PC-9 (cell line): ENCODE results near the gene GLT1D1. TPM values are rescaled to one million over a fixed set of nuclear protein-coding genes. Genes with fewer than 3 reads are reported as not detected.

Source experiments
- BruUV-seq: library from RNA; stranded (reverse); fragments of 400-500 nt; replicated peaks from 2 replicates; lab custom pipeline; 2021; lab: Mats Ljungman, UMichigan
- CTCF ChIA-PET: fragments of 300-600 bp; sonication (Branson Sonifier 250); formaldehyde crosslinking; loops from one replicate; lab custom pipeline; 2022; ENCODE audit warnings: antibody characterized with exemption; lab: Charles Lee
- POLR2A ChIA-PET: fragments of 300-600 bp; sonication (Branson Sonifier 250); formaldehyde crosslinking; loops from one replicate; lab custom pipeline; 2022; ENCODE audit warnings: antibody characterized with exemption; ENCODE audit not compliant: unreplicated experiment; lab: Charles Lee
- DNase-seq, 2 experiments: peaks; one replicate each; pipeline versions ENCODE4 v3.0.0 to v3.0.0-alpha.2; 2015 to 2022; ENCODE audit warnings: mixed read lengths in 1 of 2
- H2AFZ ChIP-seq: fragments of 200-600 bp; sonication (generic); 2 replicates; pipeline ENCODE4 v1.8.1; 2017; ENCODE audit warnings: antibody characterized with exemption
- H3F3A ChIP-seq: fragments of 200-600 bp; sonication (generic); 2 replicates; pipeline ENCODE4 v1.8.1; 2017; ENCODE audit warnings: antibody characterized with exemption, mild to moderate bottlenecking, low read depth; ENCODE audit not compliant: insufficient read depth
- H3K27ac ChIP-seq: fragments of 200-600 bp; sonication (generic); 2 replicates; pipeline ENCODE4 v1.6.1; 2016; ENCODE audit warnings: mixed run types
- H3K27me3 ChIP-seq: fragments of 200-600 bp; sonication (generic); 2 replicates; pipeline ENCODE4 v1.6.1; 2016; ENCODE audit warnings: low read depth, mixed run types; ENCODE audit not compliant: insufficient read depth
- H3K36me3 ChIP-seq: fragments of 200-600 bp; sonication (generic); 2 replicates; pipeline ENCODE4 v1.6.1; 2016; ENCODE audit warnings: low read depth, mixed run types
- H3K4me1 ChIP-seq: fragments of 200-600 bp; sonication (generic); replicated peaks from 2 replicates; pipeline ENCODE4 v1.6.1; 2016; ENCODE audit warnings: mixed run types; ENCODE audit not compliant: insufficient read depth
- H3K4me2 ChIP-seq: fragments of 200-600 bp; sonication (generic); 2 replicates; pipeline ENCODE4 v1.6.1; 2017; ENCODE audit warnings: mixed run types
- H3K4me3 ChIP-seq: fragments of 200-600 bp; sonication (generic); 2 replicates; pipeline ENCODE4 v1.6.1; 2016; ENCODE audit warnings: mixed run types
- H3K79me2 ChIP-seq: fragments of 200-600 bp; sonication (generic); 2 replicates; pipeline ENCODE4 v1.6.1; 2017; ENCODE audit warnings: low read depth, mixed run types
- H3K9me2 ChIP-seq: fragments of 200-600 bp; sonication (generic); 2 replicates; pipeline ENCODE4 v1.8.1; 2017; ENCODE audit warnings: mild to moderate bottlenecking; ENCODE audit not compliant: insufficient read depth
- H3K9me3 ChIP-seq: fragments of 200-600 bp; sonication (generic); 2 replicates; pipeline ENCODE4 v1.8.1; 2016; ENCODE audit warnings: low read depth; ENCODE audit not compliant: insufficient read depth
- H4K20me1 ChIP-seq: fragments of 200-600 bp; sonication (generic); 2 replicates; pipeline ENCODE4 v1.8.1; 2017; ENCODE audit not compliant: insufficient read depth
- EZH2 ChIP-seq: fragments of 200-600 bp; sonication (generic); IDR thresholded peaks from 2 replicates; pipeline ENCODE4 v1.8.0; 2017; ENCODE audit warnings: antibody characterized with exemption, low read depth
- intact Hi-C: fragments of 100-400 bp; cut with micrococcal nuclease; formaldehyde crosslinking; loops from one replicate; pipeline ENCODE4 v1.10.0; 2022; ENCODE audit not compliant: unreplicated experiment
- total RNA-seq: library from RNA; stranded (reverse); gene quantifications from 2 replicates; pipeline ENCODE4 v1.2.3, GENCODE V29; 2021
- TF ChIP-seq, protein P1 (sequence below): fragments of 200-600 bp; sonication (generic); conservative IDR thresholded peaks from 2 replicates; pipeline ENCODE4 v1.6.1; 2017; ENCODE audit warnings: mixed run types, antibody characterized with exemption, mild to moderate bottlenecking, moderate library complexity

GLT1D1 gene
- total RNA-seq, 1 experiment from 2014 or later: not detected

GRCh38 chr12:128816643-128816920 lies 36.7 kb upstream of the GLT1D1 start:
- H3K4me1 ChIP-seq: no peaks in the 10 kb centered on the region
- H3K4me2 ChIP-seq: no peak overlapping the region
- intact Hi-C loops: no loop called here
- H3F3A ChIP-seq: no peaks in the 10 kb centered on the region
- DNase-seq: no peak
- no peak overlapping the region for H3K4me3 ChIP-seq
- ChIA-PET POLR2A (no interaction called here), CTCF (no interaction called here)
- no peaks in the 10 kb centered on the region for H3K27me3 ChIP-seq
- peaks cover 32% of the 10 kb centered on the region for H4K20me1 ChIP-seq
- H3K9me2 ChIP-seq: no peaks in the 10 kb centered on the region
- BruUV-seq: no TSS peak
- H3K27ac ChIP-seq: no peak overlapping the region
- TF ChIP-seq, protein P1, sequence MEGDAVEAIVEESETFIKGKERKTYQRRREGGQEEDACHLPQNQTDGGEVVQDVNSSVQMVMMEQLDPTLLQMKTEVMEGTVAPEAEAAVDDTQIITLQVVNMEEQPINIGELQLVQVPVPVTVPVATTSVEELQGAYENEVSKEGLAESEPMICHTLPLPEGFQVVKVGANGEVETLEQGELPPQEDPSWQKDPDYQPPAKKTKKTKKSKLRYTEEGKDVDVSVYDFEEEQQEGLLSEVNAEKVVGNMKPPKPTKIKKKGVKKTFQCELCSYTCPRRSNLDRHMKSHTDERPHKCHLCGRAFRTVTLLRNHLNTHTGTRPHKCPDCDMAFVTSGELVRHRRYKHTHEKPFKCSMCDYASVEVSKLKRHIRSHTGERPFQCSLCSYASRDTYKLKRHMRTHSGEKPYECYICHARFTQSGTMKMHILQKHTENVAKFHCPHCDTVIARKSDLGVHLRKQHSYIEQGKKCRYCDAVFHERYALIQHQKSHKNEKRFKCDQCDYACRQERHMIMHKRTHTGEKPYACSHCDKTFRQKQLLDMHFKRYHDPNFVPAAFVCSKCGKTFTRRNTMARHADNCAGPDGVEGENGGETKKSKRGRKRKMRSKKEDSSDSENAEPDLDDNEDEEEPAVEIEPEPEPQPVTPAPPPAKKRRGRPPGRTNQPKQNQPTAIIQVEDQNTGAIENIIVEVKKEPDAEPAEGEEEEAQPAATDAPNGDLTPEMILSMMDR: no peak
- TF ChIP-seq EZH2: no peak
- H3K9me3 ChIP-seq: no peaks in the 10 kb centered on the region
- H3K79me2 ChIP-seq: peaks cover 62% of the 10 kb centered on the region
- H3K36me3 ChIP-seq: no peaks in the 10 kb centered on the region
- H2AFZ ChIP-seq: no peak overlapping the region

DNA sequence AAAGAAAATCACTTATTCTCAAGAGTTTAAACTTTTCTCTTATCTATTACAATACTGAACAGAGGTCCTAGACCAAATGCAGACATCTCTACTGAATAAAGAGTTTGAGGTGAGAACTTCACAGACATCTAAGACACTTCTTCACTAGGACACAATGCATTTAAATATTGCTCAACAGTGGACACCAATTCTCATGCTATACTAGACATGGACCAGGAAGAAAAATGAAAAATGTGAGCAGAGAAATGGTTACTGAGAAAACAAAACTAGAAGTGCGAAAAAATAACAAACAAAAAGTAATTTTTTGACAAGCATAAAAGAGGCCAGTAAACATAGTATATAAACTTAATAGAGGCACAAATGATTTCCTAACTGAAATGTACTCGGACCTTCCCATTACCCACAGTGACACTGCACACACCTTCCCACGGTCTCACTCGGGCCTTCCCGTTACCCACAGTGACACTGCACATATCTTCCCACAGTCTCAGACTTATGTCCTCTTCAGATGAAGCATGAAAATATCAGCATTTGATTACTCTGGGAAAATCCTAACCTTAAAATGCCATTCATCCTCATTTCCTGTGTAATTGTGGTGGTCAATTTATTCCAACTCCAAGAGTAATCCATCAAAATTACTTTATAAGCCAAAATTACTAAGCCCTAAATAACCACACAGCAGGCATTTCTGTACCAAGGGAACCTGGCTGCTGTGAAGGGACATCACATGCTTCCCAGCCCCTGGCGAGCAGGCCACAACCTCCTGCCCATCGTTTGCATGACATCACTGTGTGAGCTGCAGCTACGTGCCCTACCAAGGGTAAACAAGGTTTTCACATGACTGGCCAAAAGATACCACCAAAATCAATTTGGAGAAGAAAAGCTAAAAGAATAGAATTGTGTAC lies 35.9 kb upstream of the GLT1D1 start:
- no peak overlapping the region for H2AFZ ChIP-seq
- H3K4me3 ChIP-seq: no peak overlapping the region
- no peaks in the 10 kb centered on the region for H3K36me3 ChIP-seq
- H3K27ac ChIP-seq: no peak overlapping the region
- no peaks in the 10 kb centered on the region for H3K9me2 ChIP-seq
- intact Hi-C loops: no loop called here
- BruUV-seq: no TSS peak
- TF ChIP-seq, protein P1: no peak
- TF ChIP-seq EZH2: no peak
- ChIA-PET POLR2A (no interaction called here), CTCF (interaction anchor here (0.7 kb wide), 1 partner anchor 230 kb away, joined by 7 read pairs; no protein-coding TSS in a partner anchor)
- DNase-seq: no peak
- H3K9me3 ChIP-seq: no peaks in the 10 kb centered on the region
- no peaks in the 10 kb centered on the region for H3F3A ChIP-seq
- no peaks in the 10 kb centered on the region for H3K27me3 ChIP-seq
- H4K20me1 ChIP-seq: peaks cover 32% of the 10 kb centered on the region
- no peak overlapping the region for H3K4me2 ChIP-seq
- H3K4me1 ChIP-seq: no peaks in the 10 kb centered on the region
- H3K79me2 ChIP-seq: peaks cover 67% of the 10 kb centered on the region

DNA sequence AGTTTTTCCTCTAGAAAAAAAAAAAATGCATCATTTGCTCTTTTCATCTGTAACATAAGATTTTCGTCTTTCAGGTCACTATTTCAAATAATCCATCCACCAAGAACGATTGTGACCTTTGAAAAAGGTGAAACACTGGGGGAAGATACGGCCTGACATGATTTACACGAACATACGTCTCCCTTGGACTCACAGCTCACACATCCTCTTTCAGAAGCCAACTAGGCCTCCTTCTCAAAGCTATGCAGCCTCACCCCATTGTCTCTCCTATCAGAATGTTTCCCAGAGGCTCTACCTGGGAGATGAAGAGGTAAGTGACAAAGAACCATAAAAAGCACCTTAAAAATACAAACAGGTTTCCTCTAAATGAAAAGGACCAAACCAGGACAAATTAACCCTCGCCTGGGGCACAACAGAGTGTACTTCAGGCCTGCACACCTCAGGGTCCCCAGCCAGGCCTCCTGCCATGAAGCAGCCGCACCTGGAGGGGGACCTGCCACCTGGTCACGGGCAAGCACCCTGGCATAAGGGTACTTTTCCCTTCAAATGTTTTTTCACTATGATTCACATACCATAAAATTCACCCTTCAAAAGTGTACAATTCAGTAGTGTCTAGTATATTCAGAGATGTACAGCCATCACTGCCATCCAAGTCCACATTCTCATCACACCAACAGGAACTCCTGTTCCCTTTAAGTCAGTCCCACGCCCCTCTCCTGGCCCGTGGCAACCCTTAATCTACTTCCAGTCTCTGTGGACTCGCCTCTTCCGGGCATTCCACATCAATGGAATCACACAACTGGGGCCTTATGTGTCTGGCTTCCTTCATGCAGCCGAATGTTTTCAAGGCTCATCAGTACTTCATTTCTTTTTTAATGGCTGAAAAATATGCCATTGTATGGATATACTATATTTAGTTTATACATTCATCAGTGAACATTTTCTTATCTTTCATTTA lies 34.9 kb upstream of the GLT1D1 start:
- no peaks in the 10 kb centered on the region for H3F3A ChIP-seq
- TF ChIP-seq, protein P1: no peak
- TF ChIP-seq EZH2: no peak
- no peaks in the 10 kb centered on the region for H3K27me3 ChIP-seq
- H4K20me1 ChIP-seq: peaks cover 32% of the 10 kb centered on the region
- H3K4me3 ChIP-seq: no peak overlapping the region
- POLR2A ChIA-PET: no interaction called here
- H2AFZ ChIP-seq: no peak overlapping the region
- no peaks in the 10 kb centered on the region for H3K4me1 ChIP-seq
- no peak overlapping the region for H3K4me2 ChIP-seq
- DNase-seq: no peak
- intact Hi-C loops: no loop called here
- no TSS peak for BruUV-seq
- CTCF ChIA-PET: interaction anchor here (0.7 kb wide), 1 partner anchor 229 kb away, joined by 7 read pairs; no protein-coding TSS in a partner anchor
- H3K27ac ChIP-seq: no peak overlapping the region
- H3K36me3 ChIP-seq: no peaks in the 10 kb centered on the region
- peaks cover 75% of the 10 kb centered on the region for H3K79me2 ChIP-seq
- H3K9me2 ChIP-seq: no peaks in the 10 kb centered on the region
- H3K9me3 ChIP-seq: no peaks in the 10 kb centered on the region
